Right atrium auricular region (tissue), 2 donors: ENCODE measurements around the gene CA6. TPM values are rescaled to one million over a fixed set of nuclear protein-coding genes. Genes with fewer than 3 reads are reported as not detected.
"Not testable (repeated sequence)": the region's sequence is repeated elsewhere in the genome, so short reads cannot be mapped to it uniquely, and the experiment has no call there.

Experiments
- DNase-seq: peaks from one replicate; pipeline ENCODE4 v3.0.0-alpha.2; 2019; ENCODE audit warnings: low spot score
- H3K27ac ChIP-seq, 2 donors: fragments of 200-600 bp; sonication (generic); 1 replicate in 1 of 2; 2 replicates in 1 of 2; pipeline ENCODE4 v1.5.1; 2016 to 2019
- H3K27me3 ChIP-seq, 2 donors: fragments of 200-600 bp; sonication (generic); one replicate each; pipeline versions ENCODE4 v1.5.1 to v1.6.0; 2017 to 2019
- H3K36me3 ChIP-seq: fragments of 200-600 bp; sonication (generic); one replicate; pipeline ENCODE4 v1.5.1; 2016
- H3K4me1 ChIP-seq, 2 donors: fragments of 200-600 bp; sonication (generic); one replicate each; pipeline versions ENCODE4 v1.5.1 to v1.6.0; 2017 to 2019
- H3K4me3 ChIP-seq, 2 donors: fragments of 200-600 bp; sonication (generic); 1 replicate in 1 of 2; 2 replicates in 1 of 2; pipeline ENCODE4 v1.5.1; 2017 to 2019; ENCODE audit warnings: mild to moderate bottlenecking in 1 of 2, moderate library complexity in 1 of 2
- H3K9me3 ChIP-seq, 2 donors: fragments of 200-600 bp; sonication (generic); one replicate each; pipeline ENCODE4 v1.5.1; 2019
- total RNA-seq, 2 donors: library from RNA; depleted of rRNA; stranded (reverse); fragments of >200 nt; gene quantifications; one replicate each; pipeline ENCODE4 v1.1.0, GENCODE V29; 2016
- TF ChIP-seq, protein P1 (sequence below), 2 donors: fragments of 200-600 bp; sonication (generic); IDR thresholded peaks; one replicate each; pipeline ENCODE4 v1.5.1; 2019; ENCODE audit warnings: antibody characterized with exemption in 2 of 2

Gene CA6
- total RNA-seq, 2 donors from 2014 or later, result not detected

DNA sequence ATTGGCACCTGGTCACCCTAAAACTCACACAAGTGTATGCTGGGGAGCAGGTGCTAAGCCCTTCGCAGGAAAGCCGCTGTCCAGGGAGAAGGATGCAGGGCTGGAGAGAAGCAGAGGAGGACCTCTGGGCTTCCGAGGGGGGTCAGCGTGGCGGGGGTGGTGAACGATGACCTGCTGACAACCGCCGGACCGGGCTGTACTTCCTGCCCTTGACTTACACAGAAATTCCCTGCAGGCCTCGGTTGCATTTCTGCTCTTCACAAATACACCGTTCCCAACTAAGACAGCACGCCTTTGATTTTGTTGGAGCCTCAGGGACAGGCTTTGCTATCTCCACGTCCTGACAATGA lies 42.9 kb downstream of the CA6 start:
- H3K36me3 ChIP-seq, result no peaks in the 10 kb centered on the region
- no peaks in the 10 kb centered on the region for H3K27me3 ChIP-seq
- no peaks in the 10 kb centered on the region for H3K9me3 ChIP-seq
- H3K4me3 ChIP-seq, result no peak overlapping the region
- DNase-seq, result no peak
- H3K4me1 ChIP-seq, result peaks cover 0 to 20% of the 10 kb centered on the region in 2 donors
- TF ChIP-seq, protein P1, sequence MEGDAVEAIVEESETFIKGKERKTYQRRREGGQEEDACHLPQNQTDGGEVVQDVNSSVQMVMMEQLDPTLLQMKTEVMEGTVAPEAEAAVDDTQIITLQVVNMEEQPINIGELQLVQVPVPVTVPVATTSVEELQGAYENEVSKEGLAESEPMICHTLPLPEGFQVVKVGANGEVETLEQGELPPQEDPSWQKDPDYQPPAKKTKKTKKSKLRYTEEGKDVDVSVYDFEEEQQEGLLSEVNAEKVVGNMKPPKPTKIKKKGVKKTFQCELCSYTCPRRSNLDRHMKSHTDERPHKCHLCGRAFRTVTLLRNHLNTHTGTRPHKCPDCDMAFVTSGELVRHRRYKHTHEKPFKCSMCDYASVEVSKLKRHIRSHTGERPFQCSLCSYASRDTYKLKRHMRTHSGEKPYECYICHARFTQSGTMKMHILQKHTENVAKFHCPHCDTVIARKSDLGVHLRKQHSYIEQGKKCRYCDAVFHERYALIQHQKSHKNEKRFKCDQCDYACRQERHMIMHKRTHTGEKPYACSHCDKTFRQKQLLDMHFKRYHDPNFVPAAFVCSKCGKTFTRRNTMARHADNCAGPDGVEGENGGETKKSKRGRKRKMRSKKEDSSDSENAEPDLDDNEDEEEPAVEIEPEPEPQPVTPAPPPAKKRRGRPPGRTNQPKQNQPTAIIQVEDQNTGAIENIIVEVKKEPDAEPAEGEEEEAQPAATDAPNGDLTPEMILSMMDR (IDR thresholded peaks at IDR 0.05), result no peak
- no peak overlapping the region for H3K27ac ChIP-seq

DNA sequence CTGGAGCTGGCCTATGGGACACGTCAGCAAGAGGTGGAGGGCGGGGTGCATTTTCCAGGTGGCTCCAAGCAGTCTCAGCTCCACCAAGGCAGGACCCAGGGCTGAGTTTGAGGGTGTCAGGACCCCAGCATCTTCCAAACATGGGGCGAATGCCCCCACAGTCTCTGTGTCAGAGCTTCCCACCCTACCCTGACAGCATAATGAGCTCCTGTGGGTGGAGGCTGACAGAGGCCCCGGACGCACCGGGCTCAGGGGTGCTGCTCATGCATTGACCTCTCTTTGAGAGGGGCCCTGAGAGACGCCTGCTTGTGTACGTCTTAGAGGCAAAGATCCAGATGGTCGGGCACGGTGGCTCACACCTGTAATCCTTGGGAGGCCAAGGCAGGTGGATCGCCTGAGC lies 43.4 kb downstream of the CA6 start:
- Histone ChIP-seq H3K9me3 (no peaks in the 10 kb centered on the region), H3K4me3 (no peak overlapping the region), H3K4me1 (peaks cover 0 to 20% of the 10 kb centered on the region in 2 donors), H3K27ac (no peak overlapping the region), H3K27me3 (no peaks in the 10 kb centered on the region), H3K36me3 (no peaks in the 10 kb centered on the region)
- TF ChIP-seq, protein P1 (IDR thresholded peaks at IDR 0.05), result no peak
- no peak for DNase-seq

DNA sequence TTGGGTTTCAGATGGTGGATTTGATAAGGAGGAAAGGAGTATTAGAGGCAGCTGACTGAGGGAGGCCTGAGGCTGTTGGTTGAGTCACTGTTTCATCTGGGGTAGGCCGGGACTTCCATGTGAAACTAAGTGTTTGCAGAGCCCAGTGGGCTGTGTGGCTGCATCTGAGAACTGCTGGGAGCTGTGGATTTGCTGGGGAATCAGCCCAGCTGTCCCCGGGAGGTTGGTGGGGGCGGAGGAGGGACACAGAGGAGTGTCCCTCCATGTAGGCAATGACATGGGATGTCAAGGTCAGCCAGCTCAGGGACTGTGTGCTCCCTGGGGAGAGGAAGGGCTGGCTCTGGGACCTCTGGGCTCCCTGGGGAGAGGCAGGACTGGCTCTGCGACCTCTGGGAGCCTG lies 44.2 kb downstream of the CA6 start:
- H3K27me3 ChIP-seq, result no peaks in the 10 kb centered on the region
- no peaks in the 10 kb centered on the region for H3K9me3 ChIP-seq
- DNase-seq, result no peak

DNA sequence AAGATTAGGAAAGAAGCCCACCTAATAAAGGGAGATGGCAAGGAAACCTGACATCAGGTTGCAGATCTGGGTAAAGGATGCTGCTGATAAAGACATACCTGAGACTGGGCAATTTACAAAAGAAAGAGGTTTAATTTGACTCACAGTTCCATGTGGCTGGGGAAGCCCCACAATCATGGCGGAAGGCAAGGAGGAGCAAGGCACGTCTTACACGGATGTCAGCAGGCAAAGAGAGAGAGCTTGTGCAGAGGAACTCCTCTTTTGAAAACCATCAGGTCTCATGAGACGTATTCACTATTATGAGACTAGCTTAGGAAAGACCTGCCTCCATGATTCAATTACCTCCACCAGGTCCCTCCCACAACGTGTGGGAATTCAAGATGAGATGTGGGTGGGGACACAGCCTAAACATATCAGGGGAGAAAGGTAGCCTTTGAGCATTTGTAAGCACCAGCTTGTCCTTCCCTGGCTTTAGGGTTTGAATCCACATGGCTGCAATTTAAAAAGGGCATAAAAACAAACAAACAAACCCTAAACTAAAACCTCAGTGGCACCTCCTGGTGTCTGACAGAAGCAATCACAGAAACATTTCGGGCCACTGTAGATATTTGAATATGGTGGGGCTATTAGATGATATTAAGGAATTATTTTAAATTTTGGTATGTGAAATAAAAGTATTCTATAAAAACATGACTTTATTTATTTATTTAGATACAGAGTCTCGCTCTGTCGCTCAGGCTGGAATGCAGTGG lies 47.4 kb downstream of the CA6 start:
- no peaks in the 10 kb centered on the region for H3K27me3 ChIP-seq
- H3K9me3 ChIP-seq, result no peaks in the 10 kb centered on the region
- DNase-seq, result no peak
- H3K36me3 ChIP-seq, result no peaks in the 10 kb centered on the region
- H3K4me3 ChIP-seq, result no peak overlapping the region
- H3K27ac ChIP-seq, result no peak overlapping the region
- no peaks in the 10 kb centered on the region for H3K4me1 ChIP-seq
- TF ChIP-seq, protein P1 (IDR thresholded peaks at IDR 0.05), result no peak

More for the DNA sequence above, 44.2 kb downstream of the CA6 start:
- H3K27ac ChIP-seq, result no peak overlapping the region
- no peak overlapping the region for H3K4me3 ChIP-seq
- H3K4me1 ChIP-seq, result peaks cover 0 to 20% of the 10 kb centered on the region in 2 donors
- H3K36me3 ChIP-seq, result no peaks in the 10 kb centered on the region
- TF ChIP-seq, protein P1 (IDR thresholded peaks at IDR 0.05), result no peak

DNA sequence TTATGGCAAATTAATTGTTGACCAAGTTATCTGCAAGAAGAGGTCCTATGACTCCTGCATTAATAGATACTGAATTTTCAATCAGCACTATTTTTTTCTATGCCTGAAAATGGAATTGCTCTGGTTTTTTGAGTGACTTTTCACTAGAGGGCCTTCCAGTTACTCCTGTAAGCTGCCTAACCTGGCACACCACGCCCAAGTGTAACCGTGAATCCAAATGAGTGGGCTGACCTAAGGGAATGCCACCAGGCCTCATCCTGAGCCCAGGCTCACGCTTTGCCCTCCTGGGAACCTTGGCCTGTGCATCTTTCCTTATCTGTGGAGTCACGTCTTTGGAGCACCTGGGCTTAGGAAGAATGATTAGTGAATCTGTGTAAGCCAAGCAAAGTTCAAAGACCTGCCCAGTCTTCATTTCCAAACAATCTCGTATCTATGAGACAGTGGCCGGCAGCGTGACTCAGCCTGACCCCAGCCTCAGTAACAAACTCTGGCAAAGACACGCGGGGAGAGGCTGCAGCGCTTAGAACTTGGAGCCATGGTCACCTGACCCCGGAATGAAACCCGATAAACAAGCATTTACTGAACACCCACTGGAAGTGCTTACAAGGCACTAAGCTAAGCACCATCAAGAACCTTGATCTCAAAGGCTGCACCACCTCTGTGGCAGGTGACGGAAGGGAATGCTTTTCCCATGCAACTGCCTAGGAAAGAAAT lies 48.5 kb downstream of the CA6 start:
- not testable (repeated sequence) for H3K36me3 ChIP-seq, DNase-seq, H3K27me3 ChIP-seq, H3K4me3 ChIP-seq, H3K4me1 ChIP-seq, H3K9me3 ChIP-seq, H3K27ac ChIP-seq

DNA sequence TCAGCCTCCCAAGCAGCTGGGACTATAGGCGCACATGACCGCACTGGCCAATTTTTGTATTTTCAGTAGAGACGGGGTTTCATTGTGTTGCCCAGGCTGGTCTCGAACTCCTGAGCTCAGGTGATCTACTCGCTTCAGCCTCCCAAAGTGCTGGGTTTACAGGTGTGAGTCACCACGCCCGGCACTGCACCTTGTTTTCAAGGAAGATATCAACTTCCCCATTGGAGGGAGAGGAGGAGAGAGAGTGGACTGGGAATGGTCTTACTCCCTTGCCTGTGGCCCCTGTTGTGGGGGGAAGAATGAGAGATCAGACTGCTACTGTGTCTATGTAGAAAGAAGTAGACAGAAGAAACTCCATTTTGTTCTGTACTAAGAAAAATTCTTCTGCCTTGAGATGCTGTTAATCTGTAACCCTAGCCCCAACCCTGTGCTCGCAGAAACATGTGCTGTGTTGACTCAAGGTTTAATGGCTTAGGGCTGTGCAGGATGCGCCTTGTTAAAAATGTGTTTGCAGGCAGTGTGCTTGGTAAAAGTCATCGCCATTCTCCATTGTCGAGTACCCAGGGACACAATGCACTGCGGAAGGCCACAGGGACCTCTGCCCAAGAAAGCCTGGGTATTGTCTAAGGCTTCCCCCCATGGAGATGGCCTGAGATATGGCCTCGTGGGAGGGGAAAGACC lies 56.0 kb downstream of the CA6 start:
- not testable (repeated sequence) for H3K27me3 ChIP-seq, H3K9me3 ChIP-seq, H3K4me1 ChIP-seq, H3K4me3 ChIP-seq, DNase-seq, H3K27ac ChIP-seq, H3K36me3 ChIP-seq

DNA sequence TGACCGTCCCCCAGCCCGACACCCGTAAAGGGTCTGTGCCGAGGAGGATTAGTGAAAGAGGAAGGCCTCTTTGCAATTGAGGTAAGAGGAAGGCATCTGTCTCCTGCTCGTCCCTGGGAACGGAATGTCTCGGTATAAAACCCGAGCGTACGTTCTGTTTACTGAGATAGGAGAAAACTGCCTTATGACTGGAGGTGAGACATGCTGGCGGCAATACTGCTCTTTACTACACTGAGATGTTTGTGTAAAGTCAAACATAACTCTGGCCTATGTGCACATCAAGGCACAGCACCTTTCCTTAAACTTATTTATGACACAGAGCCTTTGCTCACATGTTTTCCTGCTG lies 56.5 kb downstream of the CA6 start:
- H3K27ac ChIP-seq, H3K27me3 ChIP-seq, H3K4me1 ChIP-seq, H3K4me3 ChIP-seq, DNase-seq, H3K9me3 ChIP-seq, H3K36me3 ChIP-seq: not testable (repeated sequence)
